GM12878 (cell line): ENCODE measurements around the gene COG4.

ENCODE experiments used
- BHLHE40 ChIP-seq, 2 experiments: fragments of 450-650 bp in 1 of 2; IDR thresholded peaks; 2 replicates each; pipeline ENCODE4 v1.6.1; 2011 to 2017; ENCODE audit warnings: low read depth in 2 of 2, borderline replicate concordance in 1 of 2, improper control_type of control experiment in 1 of 2, low read length in 1 of 2, mild to moderate bottlenecking in 1 of 2
- FOXM1 ChIP-seq: IDR thresholded peaks from 2 replicates; pipeline ENCODE4 v1.6.1; 2012; ENCODE audit warnings: low read depth, mild to moderate bottlenecking, inconsistent platforms, low read length, moderate library complexity
- MAX ChIP-seq: IDR thresholded peaks from 2 replicates; pipeline ENCODE4 v1.6.1; 2012; ENCODE audit warnings: low read depth, low read length, improper control_type of control experiment
- MXI1 ChIP-seq: fragments of 150-350 bp; IDR thresholded peaks from 2 replicates; pipeline ENCODE4 v1.6.1; 2011; ENCODE audit warnings: low read depth, mild to moderate bottlenecking, inconsistent platforms, low read length, improper control_type of control experiment
- POLR2A ChIP-seq: IDR thresholded peaks from 2 replicates; pipeline ENCODE4 v1.6.1; 2011; ENCODE audit warnings: low read depth, mild to moderate bottlenecking, low read length
- POLR2AphosphoS5 ChIP-seq: IDR thresholded peaks from 2 replicates; pipeline ENCODE4 v1.6.1; 2011; ENCODE audit warnings: mild to moderate bottlenecking, low read length, inconsistent platforms
- REST ChIP-seq: IDR thresholded peaks from 2 replicates; pipeline ENCODE4 v1.6.1; 2012; ENCODE audit warnings: mild to moderate bottlenecking, low read depth, low read length
- SIN3A ChIP-seq: IDR thresholded peaks from 2 replicates; pipeline ENCODE4 v1.6.1; 2012; ENCODE audit warnings: low read depth, low read length, improper control_type of control experiment
- YY1 ChIP-seq: IDR thresholded peaks from 2 replicates; pipeline ENCODE4 v1.6.1; 2011; ENCODE audit warnings: low read depth, mild to moderate bottlenecking, low read length
- ZBTB4 ChIP-seq: fragments of 450-650 bp; formaldehyde crosslinking; IDR thresholded peaks from 2 replicates; pipeline ENCODE4 v1.4.0; 2022; ENCODE audit warnings: mild to moderate bottlenecking, moderate library complexity
- ZNF274 ChIP-seq: IDR thresholded peaks from one replicate; pipeline ENCODE4 v1.8.0; 2011; ENCODE audit not compliant: insufficient read length, insufficient read depth
- TF ChIP-seq, protein P1 (sequence below), 3 experiments: IDR thresholded peaks in 2 of 3; conservative IDR thresholded peaks in 1 of 3; 2 replicates each; pipeline ENCODE4 v1.5.1; 2011; ENCODE audit warnings: low read depth in 3 of 3, low read length in 3 of 3, mild to moderate bottlenecking in 3 of 3, control low read depth in 2 of 3, moderate library complexity in 2 of 3, inconsistent platforms in 1 of 3, mixed read lengths in 1 of 3; ENCODE audit not compliant: control insufficient read depth in 2 of 3, insufficient read depth in 1 of 3; ENCODE audit errors: extremely low read depth in 1 of 3
- TF ChIP-seq, protein P2 (sequence below): fragments of 450-650 bp; conservative IDR thresholded peaks from 2 replicates; pipeline ENCODE4 v1.6.1; 2017; ENCODE audit warnings: mild to moderate bottlenecking, moderate library complexity

DNA sequence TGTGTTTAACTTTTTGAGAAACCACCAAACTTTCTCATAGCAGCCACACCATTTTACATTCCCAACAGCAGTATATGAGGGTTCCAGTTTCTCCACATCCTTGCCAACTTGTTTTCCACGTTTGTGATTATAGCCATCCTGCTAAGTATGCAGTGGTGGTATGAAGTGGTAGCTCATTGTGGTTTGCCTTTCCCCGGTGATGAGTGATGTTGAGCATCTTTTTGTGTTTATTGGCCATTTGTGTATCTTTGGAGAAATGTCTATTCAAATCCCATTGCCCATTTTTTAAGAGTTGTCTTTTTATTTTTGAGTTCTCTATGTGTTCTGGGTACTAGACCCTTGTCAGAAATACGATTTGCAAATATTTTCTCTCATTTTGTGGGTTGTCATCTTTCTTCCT lies 17.6 kb upstream of the COG4 start:
- no peak for TF ChIP-seq ZBTB4
- TF ChIP-seq, protein P1, sequence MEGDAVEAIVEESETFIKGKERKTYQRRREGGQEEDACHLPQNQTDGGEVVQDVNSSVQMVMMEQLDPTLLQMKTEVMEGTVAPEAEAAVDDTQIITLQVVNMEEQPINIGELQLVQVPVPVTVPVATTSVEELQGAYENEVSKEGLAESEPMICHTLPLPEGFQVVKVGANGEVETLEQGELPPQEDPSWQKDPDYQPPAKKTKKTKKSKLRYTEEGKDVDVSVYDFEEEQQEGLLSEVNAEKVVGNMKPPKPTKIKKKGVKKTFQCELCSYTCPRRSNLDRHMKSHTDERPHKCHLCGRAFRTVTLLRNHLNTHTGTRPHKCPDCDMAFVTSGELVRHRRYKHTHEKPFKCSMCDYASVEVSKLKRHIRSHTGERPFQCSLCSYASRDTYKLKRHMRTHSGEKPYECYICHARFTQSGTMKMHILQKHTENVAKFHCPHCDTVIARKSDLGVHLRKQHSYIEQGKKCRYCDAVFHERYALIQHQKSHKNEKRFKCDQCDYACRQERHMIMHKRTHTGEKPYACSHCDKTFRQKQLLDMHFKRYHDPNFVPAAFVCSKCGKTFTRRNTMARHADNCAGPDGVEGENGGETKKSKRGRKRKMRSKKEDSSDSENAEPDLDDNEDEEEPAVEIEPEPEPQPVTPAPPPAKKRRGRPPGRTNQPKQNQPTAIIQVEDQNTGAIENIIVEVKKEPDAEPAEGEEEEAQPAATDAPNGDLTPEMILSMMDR (IDR thresholded peaks at IDR 0.05 in 2 of 3, conservative IDR thresholded peaks at IDR 0.05 in 1 of 3; ENCODE audit: control insufficient read depth in 2 of 3, extremely low read depth in 1 of 3, insufficient read depth in 1 of 3, low read depth in 3 of 3, low read length in 3 of 3): no peak
- TF ChIP-seq POLR2A: no peak
- no peak for TF ChIP-seq BHLHE40 (IDR thresholded peaks at IDR 0.05; ENCODE audit: borderline replicate concordance in 1 of 2, low read depth in 2 of 2, low read length in 1 of 2)
- no peak for TF ChIP-seq FOXM1
- TF ChIP-seq MXI1: no peak
- TF ChIP-seq ZNF274: no peak
- no peak for TF ChIP-seq POLR2AphosphoS5
- no peak for TF ChIP-seq YY1
- TF ChIP-seq, protein P2, sequence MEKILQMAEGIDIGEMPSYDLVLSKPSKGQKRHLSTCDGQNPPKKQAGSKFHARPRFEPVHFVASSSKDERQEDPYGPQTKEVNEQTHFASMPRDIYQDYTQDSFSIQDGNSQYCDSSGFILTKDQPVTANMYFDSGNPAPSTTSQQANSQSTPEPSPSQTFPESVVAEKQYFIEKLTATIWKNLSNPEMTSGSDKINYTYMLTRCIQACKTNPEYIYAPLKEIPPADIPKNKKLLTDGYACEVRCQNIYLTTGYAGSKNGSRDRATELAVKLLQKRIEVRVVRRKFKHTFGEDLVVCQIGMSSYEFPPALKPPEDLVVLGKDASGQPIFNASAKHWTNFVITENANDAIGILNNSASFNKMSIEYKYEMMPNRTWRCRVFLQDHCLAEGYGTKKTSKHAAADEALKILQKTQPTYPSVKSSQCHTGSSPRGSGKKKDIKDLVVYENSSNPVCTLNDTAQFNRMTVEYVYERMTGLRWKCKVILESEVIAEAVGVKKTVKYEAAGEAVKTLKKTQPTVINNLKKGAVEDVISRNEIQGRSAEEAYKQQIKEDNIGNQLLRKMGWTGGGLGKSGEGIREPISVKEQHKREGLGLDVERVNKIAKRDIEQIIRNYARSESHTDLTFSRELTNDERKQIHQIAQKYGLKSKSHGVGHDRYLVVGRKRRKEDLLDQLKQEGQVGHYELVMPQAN: no peak
- TF ChIP-seq MAX: no peak
- TF ChIP-seq SIN3A: no peak
- TF ChIP-seq REST: no peak
